RWPE2 (cell line): ENCODE data around the gene KIAA0930.
A peak's percentile ranks its signal among the peaks of the same experiment; 100 is the strongest.

Experiments used
- ATAC-seq: fragments of 200-7000 bp; cut with Tn5 transposase; 3 replicates; pipeline ENCODE4 v1.9.1; 2021; ENCODE audit warnings: low read depth
- DNase-seq: peaks from one replicate; pipeline ENCODE4 v3.0.0-alpha.2; 2020; ENCODE audit warnings: low spot score
- H3K27ac ChIP-seq: fragments of 450-650 bp; 2 replicates; pipeline ENCODE4 v1.5.1; 2017; ENCODE audit warnings: mild to moderate bottlenecking; ENCODE audit not compliant: poor library complexity, severe bottlenecking
- H3K27me3 ChIP-seq: fragments of 250-450 bp; sonication (Bioruptor Pico); 2 replicates; pipeline ENCODE4 v1.5.1; 2021; ENCODE audit warnings: mild to moderate bottlenecking, moderate library complexity; ENCODE audit not compliant: insufficient read depth, poor library complexity, severe bottlenecking
- H3K36me3 ChIP-seq: fragments of 250-450 bp; sonication (Bioruptor Pico); 2 replicates; pipeline ENCODE4 v1.5.1; 2020; ENCODE audit warnings: low read depth, mild to moderate bottlenecking, moderate library complexity
- H3K4me1 ChIP-seq: fragments of 250-450 bp; sonication (Bioruptor Pico); 2 replicates; pipeline ENCODE4 v1.5.1; 2021; ENCODE audit warnings: mild to moderate bottlenecking, moderate library complexity; ENCODE audit not compliant: insufficient read depth, poor library complexity, severe bottlenecking
- H3K4me3 ChIP-seq: fragments of 250-450 bp; sonication (Bioruptor Pico); 2 replicates; pipeline ENCODE4 v1.5.1; 2021; ENCODE audit warnings: mild to moderate bottlenecking, moderate library complexity; ENCODE audit not compliant: severe bottlenecking
- H3K9me3 ChIP-seq: fragments of 250-450 bp; sonication (Bioruptor Pico); 2 replicates; pipeline ENCODE4 v1.5.1; 2021; ENCODE audit warnings: mild to moderate bottlenecking, moderate library complexity; ENCODE audit not compliant: severe bottlenecking
- TF ChIP-seq, protein P1 (sequence below): fragments of 450-650 bp; IDR thresholded peaks from one replicate; pipeline ENCODE4 v1.5.1; 2017; ENCODE audit warnings: mild to moderate bottlenecking, moderate library complexity; ENCODE audit not compliant: poor library complexity, severe bottlenecking

Gene KIAA0930

DNA sequence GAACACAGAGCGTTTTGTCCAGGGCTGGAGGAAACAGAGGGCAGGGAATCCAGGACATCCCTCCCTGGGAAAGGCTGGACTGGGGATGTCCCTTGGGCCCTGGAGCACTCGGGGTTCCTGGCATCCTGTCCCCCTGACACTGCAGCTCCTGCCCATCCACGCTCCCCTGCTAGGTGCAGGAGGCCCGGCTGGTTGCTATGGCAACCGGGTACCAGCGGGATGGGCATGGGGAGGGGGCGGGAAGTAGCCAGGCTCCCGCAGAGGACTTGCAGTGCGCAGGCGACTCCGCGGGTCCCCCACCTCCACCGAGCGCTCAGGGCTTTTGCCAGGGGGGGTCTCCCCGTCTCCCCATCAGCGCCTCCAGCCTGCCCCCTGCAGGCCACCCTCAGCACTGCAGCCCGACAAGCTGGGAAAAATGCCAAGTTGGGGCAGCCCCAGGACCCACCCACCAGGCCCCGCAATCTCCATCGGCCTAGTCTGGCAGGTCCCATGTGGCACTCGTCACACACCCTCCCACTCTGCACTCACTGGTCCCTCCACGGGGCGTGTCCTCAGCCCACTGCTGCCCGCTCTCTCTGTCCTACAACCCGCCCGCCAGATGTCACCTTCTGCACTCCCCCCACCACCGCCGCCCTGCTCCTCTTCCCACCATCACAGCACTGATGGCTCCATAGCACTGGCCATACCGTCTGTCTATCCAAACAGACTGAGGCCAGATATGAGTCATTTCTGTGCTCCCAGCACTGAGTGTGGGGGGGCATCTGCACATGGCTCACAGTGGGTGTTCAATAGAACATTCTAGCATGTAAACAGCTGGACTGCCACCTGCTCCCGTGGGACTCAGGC lies 31.5 kb downstream of the KIAA0930 start:
- Histone ChIP-seq H3K36me3 (peaks cover 31% of the 10 kb centered on the region), H3K4me1 (peaks cover 8% of the 10 kb centered on the region), H3K27me3 (no peaks in the 10 kb centered on the region), H3K27ac (no peak overlapping the region), H3K4me3 (no peak overlapping the region), H3K9me3 (no peaks in the 10 kb centered on the region)
- DNase-seq (peak; percentile 52), ATAC-seq (0 out of 3 replicates have a peak, but pooled peaks have one; percentile 26)
- TF ChIP-seq, protein P1, sequence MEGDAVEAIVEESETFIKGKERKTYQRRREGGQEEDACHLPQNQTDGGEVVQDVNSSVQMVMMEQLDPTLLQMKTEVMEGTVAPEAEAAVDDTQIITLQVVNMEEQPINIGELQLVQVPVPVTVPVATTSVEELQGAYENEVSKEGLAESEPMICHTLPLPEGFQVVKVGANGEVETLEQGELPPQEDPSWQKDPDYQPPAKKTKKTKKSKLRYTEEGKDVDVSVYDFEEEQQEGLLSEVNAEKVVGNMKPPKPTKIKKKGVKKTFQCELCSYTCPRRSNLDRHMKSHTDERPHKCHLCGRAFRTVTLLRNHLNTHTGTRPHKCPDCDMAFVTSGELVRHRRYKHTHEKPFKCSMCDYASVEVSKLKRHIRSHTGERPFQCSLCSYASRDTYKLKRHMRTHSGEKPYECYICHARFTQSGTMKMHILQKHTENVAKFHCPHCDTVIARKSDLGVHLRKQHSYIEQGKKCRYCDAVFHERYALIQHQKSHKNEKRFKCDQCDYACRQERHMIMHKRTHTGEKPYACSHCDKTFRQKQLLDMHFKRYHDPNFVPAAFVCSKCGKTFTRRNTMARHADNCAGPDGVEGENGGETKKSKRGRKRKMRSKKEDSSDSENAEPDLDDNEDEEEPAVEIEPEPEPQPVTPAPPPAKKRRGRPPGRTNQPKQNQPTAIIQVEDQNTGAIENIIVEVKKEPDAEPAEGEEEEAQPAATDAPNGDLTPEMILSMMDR: peak; percentile 47

DNA sequence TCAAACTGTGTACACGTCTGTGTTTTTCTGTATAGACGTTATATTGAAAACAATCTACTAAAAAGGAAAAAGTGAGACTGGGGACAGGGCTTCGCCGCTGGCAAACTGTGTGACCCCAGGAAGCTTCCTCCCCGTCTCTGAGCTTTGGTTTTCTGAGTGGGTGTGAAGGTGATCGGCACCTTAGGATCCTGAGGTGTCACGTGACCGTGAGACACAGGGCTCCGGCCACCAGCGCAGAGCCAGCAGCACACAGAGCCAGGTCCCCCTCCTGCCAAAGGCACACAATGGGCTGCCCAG lies 32.0 kb downstream of the KIAA0930 start:
- Histone ChIP-seq H3K27ac (no peak overlapping the region), H3K4me1 (peaks cover 8% of the 10 kb centered on the region), H3K36me3 (peaks cover 31% of the 10 kb centered on the region), H3K9me3 (no peaks in the 10 kb centered on the region), H3K4me3 (no peak overlapping the region), H3K27me3 (no peaks in the 10 kb centered on the region)
- no peak for ATAC-seq
- TF ChIP-seq, protein P1: no peak
- no peak for DNase-seq

- H3K27me3 ChIP-seq: no peaks in the 10 kb centered on the region
- H3K36me3 ChIP-seq: peaks cover 31% of the 10 kb centered on the region
- TF ChIP-seq, protein P1: no peak
- peak; percentile 20; the same call in 1 of the 3 replicates for ATAC-seq
- no peak overlapping the region for H3K4me3 ChIP-seq
- H3K9me3 ChIP-seq: no peaks in the 10 kb centered on the region
- no peak for DNase-seq
- H3K27ac ChIP-seq: no peak overlapping the region
- peaks cover 6% of the 10 kb centered on the region for H3K4me1 ChIP-seq
These were observed 32.6 kb downstream of the KIAA0930 start for GRCh38 chr22:45207981-45208664.

GRCh38 chr22:45207533-45207932 lies 33.2 kb downstream of the KIAA0930 start:
- TF ChIP-seq, protein P1: no peak
- DNase-seq (no peak), ATAC-seq (no peak)
- Histone ChIP-seq H3K4me3 (no peak overlapping the region), H3K36me3 (peaks cover 31% of the 10 kb centered on the region), H3K27me3 (no peaks in the 10 kb centered on the region), H3K9me3 (no peaks in the 10 kb centered on the region), H3K4me1 (no peaks in the 10 kb centered on the region), H3K27ac (no peak overlapping the region)
